Stimulated activated CD8-positive, alpha-beta memory T cell treated with anti-CD3 and anti-CD28 coated beads, Interleukin-4, amount 100 ng/mL, for 48 hours (primary cell): ENCODE results near the gene PIK3R3.

ENCODE experiments used
- DNase-seq: peaks from one replicate; pipeline ENCODE4 v3.0.0-alpha.2; 2020

PIK3R3 gene

DNA sequence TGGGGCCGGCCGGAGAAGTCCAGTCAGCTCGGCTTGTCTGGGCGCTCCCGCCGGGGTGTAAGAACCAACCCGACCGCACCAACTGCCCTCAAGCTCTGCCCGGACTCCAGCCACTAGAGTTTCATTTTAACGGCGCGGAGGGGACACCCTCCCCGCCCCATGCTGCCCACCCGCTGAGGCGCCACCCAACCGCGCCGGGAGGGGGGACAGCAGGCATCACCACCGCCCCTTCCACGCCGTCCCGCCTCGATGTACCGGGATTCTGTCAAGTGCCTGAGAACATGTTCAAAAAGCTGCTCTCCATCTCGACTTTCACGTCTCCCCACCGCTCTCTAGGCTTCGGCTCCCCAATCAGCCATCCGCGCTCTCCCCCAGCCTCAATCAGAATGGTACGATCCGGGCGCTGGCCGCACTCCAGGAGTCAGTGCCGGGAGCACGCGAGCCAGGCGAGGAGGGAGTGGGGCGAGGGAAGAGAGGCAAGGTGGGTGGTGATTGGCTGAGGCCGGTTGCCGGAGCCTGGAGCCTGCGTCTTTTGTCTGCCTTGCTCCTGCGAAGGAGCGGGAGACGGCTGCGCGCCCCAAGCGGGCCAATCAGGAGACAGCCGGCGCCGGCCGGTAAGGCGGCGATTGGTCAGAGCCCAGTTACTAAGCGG lies at the start of gene PIK3R3:
Gene PIK3R3, minus strand, starts transcription at position 101 of the 652 bp plus-strand sequence. CDS start 677 bp downstream, outside the sequence.
- peak; percentile 91 for DNase-seq

DNA sequence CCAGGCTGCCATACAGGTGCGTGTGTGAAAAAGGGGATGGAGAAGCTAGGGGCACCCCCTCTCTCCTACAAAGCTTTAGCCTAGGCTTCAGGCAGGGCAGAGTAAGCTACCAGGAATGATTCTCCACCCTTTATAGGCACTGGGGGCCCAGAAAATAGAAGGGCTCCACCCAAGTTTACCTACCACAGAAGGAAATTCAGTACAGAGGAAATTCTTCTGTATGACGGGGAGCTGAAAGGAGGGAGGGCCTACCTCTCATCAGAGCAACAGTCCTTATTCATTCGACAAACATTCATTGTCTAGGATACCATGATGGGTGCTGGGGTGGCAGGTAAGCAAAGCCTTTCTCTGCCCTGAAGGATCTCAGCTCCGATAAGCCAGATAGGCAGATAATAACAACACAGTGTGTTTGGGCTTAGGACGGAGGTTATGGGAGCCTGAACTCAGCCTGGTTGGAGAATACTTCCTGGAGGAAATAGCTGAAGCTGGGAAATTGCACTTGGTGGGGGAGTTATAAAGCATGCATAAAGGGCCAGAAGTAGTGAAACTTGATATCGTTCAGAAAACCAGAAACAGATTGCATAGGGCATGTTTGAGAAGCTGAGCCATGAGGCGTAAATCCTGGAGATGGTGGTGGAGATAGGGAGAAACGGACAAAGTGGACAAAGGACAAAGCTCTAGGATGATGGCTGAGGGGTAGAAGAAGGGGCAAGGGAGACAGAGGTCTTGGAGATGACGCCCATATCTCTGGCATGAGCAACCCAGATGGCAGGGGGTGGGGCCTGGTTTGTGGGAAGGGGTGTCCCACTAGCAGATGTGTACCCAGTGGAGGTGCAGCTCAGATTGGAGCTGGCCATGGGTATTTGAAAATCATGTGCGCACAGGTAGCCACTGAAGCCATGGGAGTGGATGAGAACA lies 49.2 kb upstream of the PIK3R3 start:
- DNase-seq = no peak

DNA sequence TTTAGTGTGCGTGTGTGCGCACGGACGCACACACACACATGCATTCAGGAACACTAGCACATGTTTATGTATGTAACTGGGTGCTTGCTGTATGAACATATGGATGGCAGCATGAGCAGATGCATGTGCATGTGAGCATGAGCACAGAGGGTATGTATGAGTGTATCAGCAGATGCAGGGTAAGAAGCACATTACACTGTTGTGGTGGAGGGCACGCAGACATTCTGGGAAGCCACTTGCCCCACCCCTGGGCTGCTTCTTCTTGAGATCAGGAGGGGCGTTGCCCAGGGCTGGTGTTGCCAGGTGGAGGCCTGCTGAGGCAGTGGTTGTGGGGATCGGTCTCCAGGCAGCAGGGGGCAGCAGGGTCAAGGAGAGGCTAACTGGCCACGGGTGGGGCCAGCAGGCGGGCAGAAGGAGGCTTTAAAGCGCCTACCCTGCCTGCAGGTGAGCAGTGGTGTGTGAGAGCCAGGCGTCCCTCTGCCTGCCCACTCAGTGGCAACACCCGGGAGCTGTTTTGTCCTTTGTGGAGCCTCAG lies 47.7 kb upstream of the PIK3R3 start:
- no peak for DNase-seq

DNA sequence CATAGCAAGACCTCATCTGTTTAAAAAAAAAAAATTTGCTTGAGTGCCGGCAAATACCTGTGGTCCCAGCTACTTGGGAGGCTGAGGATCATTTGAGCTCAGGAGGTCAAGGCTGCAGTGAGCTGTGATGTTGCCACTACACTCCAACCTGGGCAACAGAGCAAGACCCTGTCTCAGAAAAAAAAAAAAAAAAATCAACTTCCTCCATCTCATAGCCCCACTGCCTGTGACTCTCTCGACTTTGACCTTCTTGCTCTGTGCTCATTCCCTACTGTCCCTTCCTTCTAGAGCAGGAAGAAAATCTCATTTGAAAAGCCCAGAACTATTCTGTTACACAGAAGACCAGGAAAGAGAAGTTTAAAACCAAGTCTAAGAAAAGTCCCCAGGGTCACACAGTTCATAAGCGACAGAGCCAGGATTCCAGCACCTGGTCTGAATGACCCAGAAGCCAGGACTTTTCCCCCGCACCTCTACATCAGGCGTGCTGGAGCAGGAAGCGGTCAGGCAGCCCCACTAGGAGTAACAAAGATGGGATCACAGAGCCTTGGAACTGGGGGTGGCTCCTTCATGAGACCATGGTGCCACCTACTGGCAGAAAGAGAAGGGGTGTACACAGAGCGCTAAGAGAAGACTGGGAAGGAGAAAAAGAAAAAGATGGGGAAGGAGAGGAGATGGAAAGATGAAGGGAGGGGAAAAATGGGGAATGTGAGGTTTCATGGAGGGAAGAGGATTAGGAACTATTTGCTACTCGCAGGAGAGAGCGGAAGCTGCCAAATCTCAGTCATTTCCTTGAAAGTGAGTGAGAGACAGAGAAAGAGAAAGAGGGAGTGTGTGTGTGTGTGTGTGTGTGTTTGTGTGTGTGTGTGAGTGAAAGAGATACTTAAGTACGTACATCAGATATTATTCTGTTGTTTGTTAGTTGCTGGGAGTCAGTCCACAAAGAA lies 47.0 kb upstream of the PIK3R3 start:
- DNase-seq = peak; percentile 75

DNA sequence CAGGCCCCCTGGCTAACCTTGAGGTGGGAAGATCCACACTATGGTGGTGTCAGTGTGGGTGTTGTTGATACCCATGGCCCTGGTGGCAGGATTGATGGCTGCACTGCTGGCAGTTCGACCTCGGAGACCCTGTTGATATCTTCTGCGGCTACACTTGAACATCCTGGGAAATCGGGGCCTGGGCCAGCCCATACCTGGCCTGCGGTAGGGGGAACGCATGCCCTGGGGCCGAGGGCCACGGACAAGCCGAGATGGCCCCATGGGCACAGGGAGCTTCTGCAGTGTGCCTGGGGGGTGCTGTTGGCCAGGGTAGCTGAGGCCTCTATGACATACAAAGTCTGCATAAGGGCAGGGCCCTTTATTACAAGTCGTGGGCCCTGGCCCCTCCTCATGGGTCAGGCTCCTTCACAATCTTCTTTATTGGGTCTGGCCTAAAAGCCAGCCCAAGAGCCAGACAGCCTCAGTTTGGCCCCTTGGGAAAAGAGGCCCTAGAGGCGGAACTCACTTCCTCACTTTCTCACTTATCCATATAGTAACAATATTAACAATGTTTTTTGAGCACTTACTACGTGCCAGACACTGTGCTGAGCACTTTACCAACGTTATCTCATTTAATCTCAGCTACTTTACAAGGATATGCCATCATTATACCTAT lies 43.9 kb upstream of the PIK3R3 start, which contains the start of gene P3R3URF:
Gene P3R3URF, minus strand, starts transcription at position 278 of the 655 bp plus-strand sequence. Its CDS starts 17 bp downstream, at position 261.
- no peak for DNase-seq

DNA sequence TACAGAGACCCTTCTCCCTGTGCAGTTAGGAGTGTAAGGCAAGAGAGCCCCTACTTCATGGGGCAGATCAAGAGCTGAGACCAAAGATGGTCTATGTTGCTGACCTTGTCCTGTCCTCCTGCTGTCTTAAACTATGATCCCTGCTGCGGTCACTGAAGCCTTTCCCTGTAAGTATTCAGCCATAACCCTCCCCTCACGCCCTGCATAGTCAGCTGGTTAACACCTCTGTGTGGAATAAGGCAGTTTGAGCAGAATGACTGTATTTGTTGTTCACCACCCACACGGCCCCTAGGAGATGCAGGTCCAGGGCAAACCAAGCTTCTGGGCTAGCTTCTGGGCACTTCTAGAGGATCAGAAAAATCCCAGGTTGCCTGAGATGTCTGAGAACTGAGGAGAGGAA lies 42.8 kb upstream of the PIK3R3 start:
- DNase-seq = no peak

DNA sequence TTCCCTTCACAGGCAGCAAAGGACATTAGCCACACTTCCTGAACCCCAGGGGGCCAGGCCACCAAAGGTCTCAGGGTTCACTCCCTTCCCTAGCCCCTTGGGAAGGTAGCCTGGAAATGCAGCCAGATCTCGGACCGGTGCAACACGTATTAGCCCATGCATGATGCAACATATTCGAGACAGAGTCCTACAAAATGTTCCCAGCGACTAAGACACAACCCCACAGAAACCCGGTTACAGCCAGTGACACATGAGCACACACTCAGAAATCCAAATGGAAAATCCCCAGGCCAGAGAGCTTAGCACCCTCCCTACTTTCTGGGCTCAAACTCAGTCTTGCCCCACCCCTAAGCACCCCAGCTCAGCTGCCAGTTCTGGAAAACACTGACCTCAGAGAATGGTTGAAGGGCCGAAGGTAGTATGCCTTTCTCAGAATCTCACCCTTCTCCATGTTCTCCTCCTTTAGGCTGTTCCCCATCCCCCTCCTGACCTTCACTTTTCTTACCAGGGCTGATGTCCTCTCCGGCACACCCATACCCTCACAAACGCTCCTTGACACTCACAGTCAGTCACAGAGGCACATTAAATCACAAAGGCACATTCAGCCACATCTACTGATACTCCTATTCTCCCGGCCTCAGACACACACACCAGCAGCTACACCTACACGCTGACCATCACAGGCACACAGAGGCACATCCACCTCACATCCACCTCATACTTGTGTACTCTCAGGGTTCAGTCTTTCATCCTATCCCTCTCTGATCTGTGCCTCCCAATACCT lies 42.2 kb upstream of the PIK3R3 start, which contains the start of gene TSPAN1:
Gene TSPAN1, plus strand, starts transcription at position 640 of the 784 bp plus-strand sequence. CDS start 6,021 bp downstream, outside the sequence.
- DNase-seq = no peak

DNA sequence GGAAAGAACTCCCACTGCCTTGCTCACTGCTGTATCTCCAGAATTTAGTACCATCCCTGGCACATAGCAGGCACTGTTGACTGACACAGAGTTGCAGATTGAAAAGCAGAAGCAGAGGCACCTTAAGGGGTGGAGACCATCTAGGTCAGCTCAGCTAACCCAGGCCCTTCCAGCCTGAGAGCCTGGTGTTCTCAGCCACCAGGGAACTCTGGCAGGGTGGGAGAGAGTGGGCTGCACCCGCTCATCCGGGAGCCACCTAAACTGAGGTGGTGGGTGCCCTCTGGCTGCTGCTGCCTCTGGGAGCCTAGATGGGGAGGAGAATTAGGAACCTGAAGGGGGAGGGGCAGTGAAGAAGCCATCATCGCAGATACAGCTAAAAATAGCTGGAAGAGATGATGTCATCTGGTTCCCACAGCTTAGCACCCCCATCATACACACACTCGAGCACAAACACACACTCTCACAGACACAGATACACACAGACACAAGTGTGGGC lies 41.0 kb upstream of the PIK3R3 start:
- DNase-seq = no peak

DNA sequence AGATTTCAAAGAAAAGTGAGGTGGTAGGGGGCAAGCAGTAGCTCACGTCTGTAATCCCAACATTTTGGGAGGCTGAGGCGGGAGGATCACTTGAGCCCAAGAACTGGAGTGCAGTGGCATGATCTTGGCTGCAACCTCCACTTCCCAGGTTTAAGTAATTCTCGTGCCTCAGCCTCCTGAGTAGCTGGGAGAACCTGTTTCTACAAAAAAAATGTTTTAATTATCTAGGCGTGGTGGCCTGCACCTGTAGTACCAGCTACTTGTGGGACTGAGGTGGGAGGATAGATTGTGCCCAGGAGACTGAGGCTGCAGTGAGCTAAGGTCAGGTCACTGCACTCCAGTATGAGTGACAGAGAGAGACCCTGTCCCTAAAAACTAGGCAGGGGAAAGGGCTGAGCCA lies 39.9 kb upstream of the PIK3R3 start:
- no peak for DNase-seq

DNA sequence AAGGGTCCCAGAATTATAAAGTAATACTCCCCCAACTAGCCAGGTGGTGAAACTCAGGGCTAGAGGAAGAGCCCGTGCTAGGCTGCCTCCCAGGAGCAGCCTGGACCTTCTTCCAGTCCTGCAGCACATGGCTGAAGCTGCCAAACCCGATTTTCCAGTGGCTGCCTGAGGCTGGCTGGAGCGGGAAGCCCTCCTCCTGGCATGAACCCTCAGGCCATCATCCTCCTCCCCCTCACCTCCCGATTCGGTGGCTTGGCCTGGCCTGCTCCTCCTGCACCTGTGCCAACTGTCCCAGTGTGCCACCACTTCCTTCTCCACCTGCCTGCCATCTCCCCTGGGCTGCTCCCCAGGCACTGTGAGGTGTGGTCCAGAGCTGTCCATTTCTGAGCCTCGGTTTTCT lies 39.4 kb upstream of the PIK3R3 start:
- no peak for DNase-seq

DNA sequence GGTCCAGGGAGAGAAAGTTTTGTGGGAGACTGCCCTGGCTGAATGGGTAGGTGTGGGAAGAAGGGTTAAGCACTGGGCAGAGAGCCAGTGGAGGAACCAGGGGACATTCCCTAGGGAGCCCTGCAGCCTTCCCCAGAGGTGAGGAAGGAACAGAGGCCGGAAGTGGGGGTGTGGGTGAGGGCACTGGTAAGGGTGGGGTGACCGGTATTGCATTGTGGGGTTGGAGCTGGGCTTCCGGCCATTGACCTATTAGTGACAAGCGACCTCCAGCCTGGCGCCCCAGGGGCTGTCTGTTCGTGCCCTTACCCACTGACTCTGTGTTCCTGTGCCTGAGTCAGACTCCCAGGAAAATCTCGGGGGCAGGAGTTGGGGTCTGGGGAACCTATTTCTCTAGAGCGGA lies 38.9 kb upstream of the PIK3R3 start:
- DNase-seq = no peak

DNA sequence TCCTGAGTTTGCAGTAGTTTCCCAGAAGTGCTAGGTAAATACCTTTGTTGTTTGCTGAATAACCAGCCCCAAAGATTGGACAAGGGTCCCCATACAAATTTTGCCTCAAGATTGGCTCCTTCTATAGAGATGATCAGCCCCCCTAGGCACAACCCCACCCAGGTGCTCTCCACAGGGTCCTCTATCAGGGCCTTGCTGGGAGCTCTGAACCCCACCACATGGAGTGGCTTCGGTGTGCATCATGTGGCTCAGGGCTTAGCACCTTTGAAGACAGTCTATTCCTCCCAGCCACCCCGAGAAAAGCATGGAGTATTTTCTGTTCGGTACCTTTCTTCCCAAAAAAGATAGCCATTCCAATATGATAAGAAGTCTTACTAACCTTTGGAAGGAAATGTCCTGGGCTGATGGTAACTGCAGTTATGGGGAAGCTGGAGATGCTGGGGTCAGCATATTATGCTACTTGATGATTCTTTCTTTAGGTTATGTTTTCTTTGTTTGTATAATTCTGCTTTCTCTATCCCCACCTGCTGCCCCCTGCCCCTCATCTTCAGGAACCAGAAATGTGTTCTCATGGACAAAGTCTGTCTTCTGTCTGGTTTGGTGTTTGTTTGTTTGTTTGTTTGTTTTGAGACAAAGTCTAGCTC lies 37.5 kb upstream of the PIK3R3 start:
- no peak for DNase-seq

DNA sequence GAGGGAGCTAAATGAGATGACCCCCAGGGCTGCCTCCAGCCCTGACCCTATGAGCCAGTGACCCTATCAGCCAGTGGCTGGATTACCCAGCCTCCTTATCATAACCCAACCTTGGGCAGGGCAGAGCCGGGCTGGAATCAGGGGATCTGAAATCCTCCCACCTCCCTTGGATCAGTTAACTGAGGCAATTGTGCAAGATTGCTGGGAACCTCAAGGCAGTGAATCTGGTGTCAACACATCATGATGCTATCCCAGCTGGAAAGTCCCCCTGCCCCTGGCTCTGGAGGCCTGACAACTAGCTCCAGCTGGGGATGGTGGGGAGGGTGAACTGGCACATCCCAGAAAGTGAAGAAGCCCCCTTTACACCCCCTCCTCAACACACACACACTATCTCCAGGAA lies 36.0 kb upstream of the PIK3R3 start:
- DNase-seq = no peak

DNA sequence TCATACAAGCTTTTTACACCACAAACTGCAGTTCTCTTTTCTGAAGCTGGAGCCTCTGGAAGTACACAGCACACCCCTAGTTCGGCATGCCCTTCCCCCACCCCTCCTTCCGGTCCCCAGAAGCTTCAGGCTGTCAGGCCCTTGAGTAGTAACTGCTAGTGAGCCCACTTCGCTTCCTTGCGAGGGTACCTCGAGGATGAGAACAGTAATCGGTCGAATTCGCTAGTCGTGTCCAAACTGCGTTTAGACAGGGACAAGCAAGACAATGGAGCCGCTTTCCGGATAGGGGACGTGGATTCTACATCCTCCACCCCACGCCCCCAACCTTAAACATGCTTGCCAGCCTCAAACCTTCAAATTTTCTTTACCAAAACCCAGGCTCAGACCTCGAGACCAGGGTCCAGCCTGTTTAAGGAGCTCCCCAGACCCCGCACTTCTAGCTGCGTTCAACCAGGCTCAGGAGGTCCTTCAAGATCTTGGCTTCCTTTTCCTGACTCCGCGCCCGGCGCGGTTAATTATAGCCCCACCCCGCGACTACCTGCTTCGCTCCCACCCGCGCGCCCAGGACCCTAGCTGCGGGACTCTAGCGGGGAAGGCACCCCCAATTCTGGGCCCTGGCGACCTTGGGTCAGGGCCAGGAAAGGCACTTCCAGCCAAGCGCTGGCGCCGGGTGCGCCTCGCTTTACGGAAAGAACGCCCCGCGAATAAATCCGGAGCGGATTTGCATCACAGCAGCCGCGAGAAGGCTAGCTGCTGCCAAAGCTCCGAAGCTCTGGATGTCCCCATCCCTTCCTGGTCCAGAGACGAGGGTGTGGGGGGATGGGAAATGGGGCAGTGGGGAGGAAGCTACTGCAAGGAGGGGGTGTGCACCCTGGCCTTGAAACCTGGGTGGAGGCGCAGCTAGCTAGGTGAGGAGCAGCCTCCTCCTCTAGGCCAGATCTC lies 34.4 kb upstream of the PIK3R3 start:
- DNase-seq = peak; percentile 61

DNA sequence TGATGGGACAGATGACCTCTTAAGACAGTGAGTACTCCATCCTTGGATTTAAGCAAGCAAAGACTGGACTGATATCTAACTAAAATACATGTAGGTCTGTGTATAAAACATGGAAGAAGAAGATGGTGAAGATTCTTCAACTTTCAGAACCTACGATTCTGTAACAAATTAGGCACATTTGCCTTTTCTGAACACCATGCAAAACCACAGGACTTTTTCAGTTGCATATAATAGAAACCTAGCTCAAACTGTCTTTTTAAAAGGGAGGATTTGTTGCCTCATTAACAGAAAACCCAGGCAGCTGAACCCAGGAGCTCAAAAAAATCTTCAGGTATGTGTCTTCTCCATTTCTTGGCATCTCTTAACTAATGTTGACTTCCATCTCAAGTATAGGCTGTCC lies 27.8 kb upstream of the PIK3R3 start:
- DNase-seq = no peak

DNA sequence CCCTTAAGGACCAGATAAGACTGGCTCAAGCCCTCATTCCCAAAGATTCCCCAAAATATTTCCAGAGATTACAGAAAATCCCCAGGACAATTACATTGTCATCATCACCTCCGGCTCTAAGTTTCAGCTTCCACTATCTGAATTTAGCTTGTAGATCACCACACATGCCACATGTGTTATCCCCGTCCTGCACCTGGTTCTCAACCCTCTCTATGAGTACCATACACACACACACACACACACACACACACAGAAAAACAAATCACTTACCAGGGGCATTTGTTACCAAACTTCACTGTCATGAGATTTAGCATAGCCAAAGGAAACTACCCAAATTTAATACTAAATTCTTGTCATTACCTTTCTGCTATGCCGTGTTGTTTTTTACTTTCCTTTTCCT lies 27.1 kb upstream of the PIK3R3 start:
- no peak for DNase-seq

DNA sequence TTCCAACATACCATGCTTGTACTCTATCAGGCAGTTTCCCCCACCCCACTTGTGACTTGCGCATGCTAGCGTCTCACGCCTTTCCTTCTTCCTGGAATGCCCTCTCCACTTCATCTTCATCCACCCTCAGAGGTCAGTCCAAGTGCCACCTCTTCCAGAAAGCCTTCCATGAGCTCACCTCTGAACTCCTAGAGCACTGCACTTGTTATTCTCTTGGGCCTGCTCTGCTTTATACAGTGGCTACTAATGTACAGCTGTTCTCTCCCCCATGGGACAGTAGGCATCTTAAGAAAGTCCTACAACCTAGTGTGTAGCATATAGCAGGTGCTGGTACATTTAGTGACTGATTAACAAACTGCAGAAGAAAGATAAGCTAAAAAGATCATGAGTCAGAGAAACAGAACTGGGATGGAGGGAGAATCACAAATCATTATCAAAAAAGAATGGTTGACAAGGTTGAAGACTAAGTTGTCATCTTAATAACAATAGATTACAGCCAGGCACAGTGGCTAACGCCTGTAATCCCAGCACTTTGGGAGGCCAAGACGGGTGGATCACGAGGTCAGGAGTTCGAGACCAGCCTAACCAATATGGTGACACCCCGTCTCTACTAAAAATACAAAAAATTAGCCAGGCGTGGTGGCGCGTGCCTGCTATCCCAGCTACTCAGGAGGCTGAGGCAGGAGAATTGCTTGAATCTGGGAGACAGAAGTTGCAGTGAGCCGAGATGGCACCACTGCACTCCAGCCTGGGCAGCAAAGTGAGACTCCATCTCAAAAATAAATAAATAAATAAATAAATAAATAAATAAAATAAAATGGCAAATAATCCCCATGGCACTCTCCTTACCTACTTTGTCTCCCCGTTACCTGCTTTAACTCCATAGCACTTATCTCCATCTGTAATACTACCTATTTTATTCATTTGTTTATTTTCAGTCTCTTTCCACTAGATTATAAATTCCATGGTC lies 26.2 kb upstream of the PIK3R3 start:
- DNase-seq = no peak

DNA sequence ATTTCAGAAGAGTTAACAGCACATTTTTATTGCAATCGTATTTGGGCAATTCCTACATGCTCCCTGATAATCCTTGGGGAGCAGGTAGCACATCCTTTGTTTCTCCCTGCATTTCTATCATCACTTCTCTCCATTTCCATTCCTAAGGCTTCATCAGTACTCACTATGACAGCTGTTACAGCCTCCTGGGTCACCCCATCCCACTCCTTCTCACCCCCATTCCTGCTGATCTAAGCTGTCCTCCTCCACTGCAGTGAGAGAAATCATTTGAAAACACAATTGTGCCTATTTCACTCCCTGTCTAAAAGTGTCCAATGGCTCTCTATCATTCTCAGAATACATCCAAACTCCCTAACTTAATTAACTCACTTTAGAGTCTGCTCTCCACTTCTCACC lies 25.5 kb upstream of the PIK3R3 start:
- DNase-seq = no peak
